B cell (primary cell): ENCODE measurements around the gene VPS54. TPM values are rescaled to one million over a fixed set of nuclear protein-coding genes. Genes with fewer than 3 reads are reported as not detected.

Source experiments
- ATAC-seq: fragments of 200-7000 bp; cut with Tn5 transposase; one replicate; pipeline ENCODE4 v1.10.0; 2021; ENCODE audit warnings: low read depth, mild to moderate bottlenecking, moderate number of reproducible peaks, moderate library complexity
- CTCF ChIA-PET: fragments of 350-600 bp; sonication (Branson Sonifier 250); formaldehyde crosslinking; loops from one replicate; lab custom pipeline; 2021; ENCODE audit warnings: antibody characterized with exemption, inconsistent platforms; lab: Charles Lee
- POLR2A ChIA-PET: fragments of 350-600 bp; sonication (Branson Sonifier 250); formaldehyde crosslinking; loops from one replicate; lab custom pipeline; 2021; ENCODE audit warnings: antibody characterized with exemption; lab: Charles Lee
- DNase-seq: peaks from one replicate; pipeline ENCODE4 v3.0.0; 2013
- H2AFZ ChIP-seq: 2 replicates; pipeline ENCODE4 v1.6.1; 2012; ENCODE audit warnings: mild to moderate bottlenecking, low read depth, low read length; ENCODE audit not compliant: insufficient read depth, poor library complexity, severe bottlenecking
- H3K27ac ChIP-seq, 2 donors: 1 replicate in 1 of 2; 2 replicates in 1 of 2; pipeline ENCODE4 v1.5.1; 2012 to 2013; ENCODE audit warnings: low read length in 2 of 2, mild to moderate bottlenecking in 2 of 2, moderate library complexity in 1 of 2
- H3K27me3 ChIP-seq, 4 experiments: fragments of 200-600 bp in 1 of 4; sonication (generic) in 1 of 4; replicated peaks in 1 of 4; 1 replicate in 2 of 4; 2 replicates in 2 of 4; pipeline versions ENCODE4 v1.6.1 to v1.7.0; 2013 to 2016; ENCODE audit warnings: low read length in 3 of 4, mild to moderate bottlenecking in 2 of 4, mixed read lengths in 1 of 4, moderate library complexity in 1 of 4; ENCODE audit not compliant: insufficient read depth in 4 of 4, control insufficient read depth in 3 of 4; ENCODE audit errors: control extremely low read depth in 1 of 4
- H3K36me3 ChIP-seq, 2 experiments: replicated peaks in 1 of 2; 1 replicate in 1 of 2; 2 replicates in 1 of 2; pipeline versions ENCODE4 v1.6.1 to v1.7.1; 2013; ENCODE audit warnings: low read length in 1 of 2; ENCODE audit not compliant: insufficient read depth in 2 of 2, control insufficient read depth in 1 of 2; ENCODE audit errors: control extremely low read depth in 1 of 2, extremely low read depth in 1 of 2
- H3K4me1 ChIP-seq, 2 donors: fragments of 200-600 bp in 1 of 2; sonication (generic) in 1 of 2; 1 replicate in 1 of 2; 2 replicates in 1 of 2; pipeline versions ENCODE4 v1.5.1 to v1.6.1; 2013 to 2017; ENCODE audit warnings: low read length in 2 of 2; ENCODE audit not compliant: control insufficient read depth in 2 of 2, insufficient read depth in 2 of 2
- H3K4me2 ChIP-seq: replicated peaks from 2 replicates; pipeline ENCODE3; 2012; ENCODE audit warnings: mild to moderate bottlenecking, low read depth, low read length; ENCODE audit not compliant: poor library complexity, severe bottlenecking
- H3K4me3 ChIP-seq, 5 experiments: fragments of 200-600 bp in 1 of 5; sonication (generic) in 1 of 5; 1 replicate in 3 of 5; 2 replicates in 2 of 5; pipeline versions ENCODE4 v1.5.1 to v1.7.0; 2011 to 2016; ENCODE audit warnings: low read length in 4 of 5, mild to moderate bottlenecking in 4 of 5, low read depth in 2 of 5, control low read depth in 1 of 5, moderate library complexity in 1 of 5; ENCODE audit not compliant: insufficient read depth in 1 of 5; ENCODE audit errors: control extremely low read depth in 1 of 5, extremely low read depth in 1 of 5
- H3K79me2 ChIP-seq: fragments of 200-600 bp; sonication (generic); one replicate; pipeline ENCODE4 v1.6.0; 2016; ENCODE audit warnings: low read length; ENCODE audit not compliant: control insufficient read depth, insufficient read depth
- H3K9ac ChIP-seq: fragments of 200-600 bp; sonication (generic); 2 replicates; pipeline ENCODE4 v1.6.1; 2017; ENCODE audit warnings: mild to moderate bottlenecking, low read length, moderate library complexity
- H3K9me3 ChIP-seq, 3 donors: one replicate each; pipeline versions ENCODE4 v1.6.1 to v1.7.1; 2013; ENCODE audit warnings: low read length in 2 of 3; ENCODE audit not compliant: control insufficient read depth in 2 of 3, insufficient read depth in 1 of 3; ENCODE audit errors: control extremely low read depth in 1 of 3
- H4K20me1 ChIP-seq: 2 replicates; pipeline ENCODE4 v1.6.0; 2012; ENCODE audit warnings: mild to moderate bottlenecking, low read length; ENCODE audit not compliant: insufficient read depth, control insufficient read depth, poor library complexity, severe bottlenecking
- H3K27ac Mint-ChIP-seq: one replicate; pipeline ENCODE4 v1.8.0; 2021; ENCODE audit warnings: mixed read lengths
- H3K27me3 Mint-ChIP-seq: one replicate; pipeline ENCODE4 v1.8.0; 2021; ENCODE audit warnings: mixed read lengths
- H3K4me1 Mint-ChIP-seq: one replicate; pipeline ENCODE4 v1.8.0; 2021; ENCODE audit warnings: mixed read lengths
- H3K4me3 Mint-ChIP-seq: one replicate; pipeline ENCODE4 v1.8.0; 2021; ENCODE audit warnings: mixed read lengths
- H3K9me3 Mint-ChIP-seq: one replicate; pipeline ENCODE4 v1.8.0; 2022; ENCODE audit warnings: mixed read lengths; ENCODE audit not compliant: insufficient read depth
- CTCF ChIP-seq: fragments of 200-600 bp; IDR thresholded peaks from one replicate; pipeline ENCODE4 v1.8.0; 2022; ENCODE audit warnings: antibody characterized with exemption, mild to moderate bottlenecking
- EZH2 ChIP-seq: IDR thresholded peaks from 2 replicates; pipeline ENCODE4 v1.6.1; 2012; ENCODE audit warnings: borderline replicate concordance, low read depth, mild to moderate bottlenecking, moderate library complexity, low read length; ENCODE audit not compliant: insufficient read depth, poor library complexity, severe bottlenecking
- WGBS: methylation state at CpG from one replicate; pipeline ENCODE4 v1.1.5; 2013; ENCODE audit warnings: missing lambda C conversion rate; ENCODE audit not compliant: insufficient coverage; 5-methylcytosine and 5-hydroxymethylcytosine counted together
- intact Hi-C: fragments of 100-400 bp; cut with micrococcal nuclease; formaldehyde crosslinking; loops from one replicate; pipeline ENCODE4 v1.10.0; 2022
- polyA plus RNA-seq: library from polyadenylated mRNA; depleted of rRNA; stranded (reverse); fragments of >200 nt; gene quantifications from 2 replicates; pipeline ENCODE4 v1.2.3, GENCODE V29; 2012
- total RNA-seq, 2 donors: library from RNA; stranded (reverse); fragments of 120-200 nt in 1 of 2; gene quantifications; 1 replicate in 1 of 2; 2 replicates in 1 of 2; pipeline versions ENCODE4 v1.2.3 to v1.2.4, GENCODE V29; 2013 to 2022

The VPS54 gene
- total and polyA plus RNA-seq, 2 donors (not counting 1 experiment from before 2014, with no cell fraction given) = 6.2 to 13.2 TPM

DNA sequence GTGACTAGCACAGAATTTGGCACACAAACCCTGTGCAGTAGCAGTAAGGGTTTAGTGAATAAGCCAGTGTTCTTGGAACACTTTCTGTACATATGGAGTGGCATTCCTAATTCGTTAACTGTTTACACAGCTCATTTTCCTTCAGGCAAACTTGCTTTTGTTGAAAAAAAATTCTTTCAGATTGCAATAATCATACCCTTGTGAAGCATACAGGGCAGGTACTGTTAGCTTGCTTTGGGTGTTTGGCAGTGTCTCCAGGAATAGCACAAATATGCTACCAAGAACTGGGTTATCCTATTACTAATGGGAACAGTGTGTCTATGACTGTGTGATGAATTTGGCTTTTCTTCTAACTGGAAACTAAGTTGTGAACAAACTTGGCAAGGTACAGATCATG lies 144.1 kb downstream of the VPS54 start:
- Histone ChIP-seq H3K36me3 (peaks cover 1 to 25% of the 10 kb centered on the region in 2 experiments), H3K27me3 (no peaks in the 10 kb centered on the region), H3K9me3 (peaks cover 0 to 1% (median 0%) of the 10 kb centered on the region in 3 donors), H3K27ac (no peak overlapping the region), H3K4me2 (no peak overlapping the region), H3K9ac (no peak overlapping the region), H3K79me2 (peaks cover 21% of the 10 kb centered on the region), H3K4me3 (no peak overlapping the region), H3K4me1 (no peaks in the 10 kb centered on the region), H2AFZ (no peak overlapping the region), H4K20me1 (peaks cover 19% of the 10 kb centered on the region)
- no CpG with 5 or more reads among the region's 1 CpG for WGBS
- Mint-ChIP-seq H3K27ac (no peak overlapping the region), H3K27me3 (no peaks in the 10 kb centered on the region), H3K9me3 (no peaks in the 10 kb centered on the region), H3K4me1 (peaks cover 8% of the 10 kb centered on the region), H3K4me3 (no peak overlapping the region)
- TF ChIP-seq CTCF (no peak), EZH2 (no peak)
- CTCF ChIA-PET = interaction anchor here (5.7 kb wide), 1 partner anchor 12 kb away, joined by 34 read pairs; no protein-coding TSS in a partner anchor
- DNase-seq (no peak), ATAC-seq (no peak)
- intact Hi-C loops = no loop called here
- POLR2A ChIA-PET = no interaction called here

GRCh38 chr2:63874204-63875130 lies 144.8 kb downstream of the VPS54 start:
- no peaks in the 10 kb centered on the region for H3K9me3 Mint-ChIP-seq
- TF ChIP-seq CTCF (no peak), EZH2 (no peak)
- Histone ChIP-seq H2AFZ (no peak overlapping the region), H3K4me2 (no peak overlapping the region), H3K27me3 (no peaks in the 10 kb centered on the region), H3K4me3 (no peak overlapping the region), H3K27ac (no peak overlapping the region), H4K20me1 (peaks cover 19% of the 10 kb centered on the region), H3K79me2 (peaks cover 21% of the 10 kb centered on the region), H3K9ac (no peak overlapping the region), H3K4me1 (no peaks in the 10 kb centered on the region), H3K36me3 (peaks cover 1 to 25% of the 10 kb centered on the region in 2 experiments), H3K9me3 (peaks cover 0 to 1% (median 0%) of the 10 kb centered on the region in 3 donors)
- ATAC-seq = no peak
- no peak for DNase-seq
- no peaks in the 10 kb centered on the region for H3K27me3 Mint-ChIP-seq
- H3K4me3 Mint-ChIP-seq = no peak overlapping the region
- no peak overlapping the region for H3K27ac Mint-ChIP-seq
- CTCF ChIA-PET = interaction anchor here (5.7 kb wide), 1 partner anchor 11 kb away, joined by 34 read pairs; no protein-coding TSS in a partner anchor
- H3K4me1 Mint-ChIP-seq = peaks cover 9% of the 10 kb centered on the region
- POLR2A ChIA-PET = no interaction called here
- whole genome bisulfite sequencing = 100% methylated on average over 3 of the region's 5 CpGs
- intact Hi-C loops = no loop called here
